Left renal cortex interstitium (tissue), 4 donors: ENCODE measurements around the gene MLPH. TPM values are rescaled to one million over a fixed set of nuclear protein-coding genes. Genes with fewer than 3 reads are reported as not detected.

ENCODE experiments used
- DNase-seq, 4 donors: peaks; one replicate each; pipeline ENCODE4 v3.0.0-alpha.2; 2013; ENCODE audit warnings: low read depth in 4 of 4, low spot score in 2 of 4, missing footprints in 1 of 4
- polyA plus RNA-seq, 4 donors: library from polyadenylated mRNA; unstranded; fragments of 120-200 nt; gene quantifications; one replicate each; pipeline ENCODE4 v1.2.1, GENCODE V29; 2013; ENCODE audit not compliant: insufficient read length in 4 of 4

Gene MLPH
- polyA plus RNA-seq, 4 donors, result 1.4 to 6.2 (median 3.2) TPM

DNA sequence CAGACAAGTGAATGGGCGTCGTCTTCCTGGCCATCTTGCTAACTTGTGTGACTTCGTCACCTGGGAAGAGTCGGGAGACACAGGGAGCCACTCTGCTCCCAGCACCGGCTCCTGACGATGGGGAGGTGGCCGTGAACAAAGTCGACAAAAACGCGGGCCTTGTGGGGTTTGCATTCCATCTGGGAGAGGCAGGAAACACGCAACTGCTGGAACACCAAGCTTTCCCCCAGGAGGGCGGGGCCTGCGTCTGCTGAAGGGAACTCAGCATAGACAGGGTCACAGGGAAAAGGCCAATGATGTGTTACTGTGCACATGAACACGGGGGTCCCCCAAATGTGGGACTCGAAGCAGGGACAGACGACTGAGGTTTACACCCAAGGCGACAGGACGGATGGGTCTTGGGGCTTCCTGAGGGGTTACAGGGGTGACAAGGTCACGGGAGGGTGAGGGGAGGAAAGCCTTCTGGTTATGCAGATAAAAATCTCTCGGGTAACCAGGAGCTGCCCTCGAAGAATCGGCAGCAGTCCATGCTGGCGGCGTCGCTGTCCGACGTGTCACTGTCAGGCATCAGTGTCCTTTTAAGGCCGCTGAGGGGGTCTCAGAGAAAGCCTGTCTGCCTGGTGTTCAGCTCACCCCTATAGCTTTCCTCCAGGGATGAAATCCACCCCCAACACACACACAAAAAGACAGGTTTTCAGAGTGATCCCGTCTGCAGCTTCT, 51.1 kb downstream of the MLPH start:
- no peak for DNase-seq

GRCh38 chr2:237538901-237539300, 51.9 kb downstream of the MLPH start:
- no peak for DNase-seq

- no peak for DNase-seq
Observed at GRCh38 chr2:237539681-237540080, 52.6 kb downstream of the MLPH start.

DNA sequence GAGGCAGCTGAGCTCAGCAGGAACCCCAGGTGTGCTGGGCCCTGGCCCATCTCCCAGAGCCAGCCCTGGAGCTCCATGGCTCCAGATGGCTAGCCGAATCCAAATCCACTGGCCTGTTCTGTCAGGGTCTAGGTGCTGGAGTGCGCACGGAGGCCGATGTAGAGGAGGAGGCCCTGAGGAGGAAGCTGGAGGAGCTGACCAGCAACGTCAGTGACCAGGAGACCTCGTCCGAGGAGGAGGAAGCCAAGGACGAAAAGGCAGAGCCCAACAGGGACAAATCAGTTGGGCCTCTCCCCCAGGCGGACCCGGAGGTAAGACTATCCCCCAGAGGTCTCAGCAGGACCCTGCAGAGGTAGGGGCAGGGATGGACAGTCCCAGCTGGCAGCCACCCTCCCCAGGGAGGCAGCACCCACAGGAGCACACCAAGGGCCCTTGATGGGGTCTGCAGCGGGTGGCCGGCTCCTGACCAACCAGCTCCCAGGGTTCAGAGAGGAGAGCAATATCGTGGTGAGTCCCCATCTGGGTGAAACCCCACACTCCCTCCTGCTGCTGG, 53.2 kb downstream of the MLPH start:
- DNase-seq, result no peak

GRCh38 chr2:237540823-237541222, 53.8 kb downstream of the MLPH start:
- DNase-seq, result no peak

- no peak for DNase-seq
Observed at GRCh38 chr2:237541243-237541642, 54.2 kb downstream of the MLPH start.

GRCh38 chr2:237542001-237542704, 55.1 kb downstream of the MLPH start:
- no peak for DNase-seq

DNA sequence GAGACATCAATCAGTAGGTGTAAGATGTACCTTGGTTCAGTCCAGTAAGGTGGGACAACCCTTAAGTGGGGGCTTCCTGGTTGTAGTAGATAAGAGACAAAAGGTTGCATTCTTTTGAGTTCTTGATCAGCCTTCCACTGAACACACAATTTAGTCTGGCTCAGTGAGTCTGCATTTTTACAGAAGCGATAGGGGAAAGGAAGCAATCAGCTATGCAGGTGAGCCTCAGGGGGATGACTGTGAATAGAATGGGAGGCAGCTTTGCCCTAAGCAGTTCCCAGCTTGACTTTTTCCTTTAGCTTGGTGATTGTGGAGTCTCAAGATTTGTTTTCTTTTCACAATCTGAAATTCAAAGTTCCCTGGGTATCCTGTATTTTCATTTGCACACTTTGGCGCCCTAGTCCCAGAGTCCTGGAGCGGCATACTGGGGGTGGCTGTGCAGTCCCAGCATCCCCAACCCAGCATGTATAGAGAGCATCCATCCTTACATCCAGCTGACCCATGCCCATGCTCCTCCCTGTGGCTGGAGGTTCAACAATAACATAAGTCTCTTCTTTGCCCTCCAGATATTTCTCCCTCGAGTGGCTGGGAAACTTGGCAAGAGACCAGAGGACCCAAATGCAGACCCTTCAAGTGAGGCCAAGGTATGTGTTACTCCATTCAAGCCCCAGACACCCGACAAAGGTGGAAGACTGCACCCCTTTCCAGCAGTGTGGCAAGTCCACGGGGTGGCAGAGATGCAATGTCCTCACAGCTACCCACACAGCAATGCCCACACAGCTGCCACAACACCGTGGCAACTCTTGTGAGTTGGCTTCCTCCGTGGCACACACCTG, 59.2 kb downstream of the MLPH start:
- no peak for DNase-seq

DNA sequence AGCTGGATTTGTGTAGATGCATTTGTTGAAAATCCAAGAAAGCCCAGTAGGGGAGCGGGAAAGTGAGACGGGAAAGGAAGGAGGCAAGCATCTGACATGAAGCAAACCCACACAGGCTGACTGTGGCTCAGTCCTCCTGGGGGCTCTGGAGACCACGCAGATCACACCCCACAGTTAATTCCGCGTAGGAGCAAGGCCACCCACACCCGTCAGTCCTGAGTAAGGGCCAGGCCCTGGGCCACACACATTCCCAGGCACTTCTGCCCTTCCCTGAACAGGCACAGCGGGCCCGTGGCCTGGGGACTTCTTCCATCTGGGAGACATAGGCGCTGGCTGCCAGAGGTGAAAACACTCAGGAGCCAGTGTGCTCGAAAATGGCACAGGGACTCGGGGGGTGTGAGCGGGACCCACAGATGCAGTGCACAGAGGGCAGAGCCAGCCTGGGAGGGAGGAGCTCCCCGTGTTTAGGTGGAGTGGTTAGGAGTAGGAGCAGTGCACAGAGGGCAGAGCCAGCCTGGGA, 59.9 kb downstream of the MLPH start:
- no peak for DNase-seq

GRCh38 chr2:237547841-237548416, 60.9 kb downstream of the MLPH start:
- DNase-seq, result no peak

DNA sequence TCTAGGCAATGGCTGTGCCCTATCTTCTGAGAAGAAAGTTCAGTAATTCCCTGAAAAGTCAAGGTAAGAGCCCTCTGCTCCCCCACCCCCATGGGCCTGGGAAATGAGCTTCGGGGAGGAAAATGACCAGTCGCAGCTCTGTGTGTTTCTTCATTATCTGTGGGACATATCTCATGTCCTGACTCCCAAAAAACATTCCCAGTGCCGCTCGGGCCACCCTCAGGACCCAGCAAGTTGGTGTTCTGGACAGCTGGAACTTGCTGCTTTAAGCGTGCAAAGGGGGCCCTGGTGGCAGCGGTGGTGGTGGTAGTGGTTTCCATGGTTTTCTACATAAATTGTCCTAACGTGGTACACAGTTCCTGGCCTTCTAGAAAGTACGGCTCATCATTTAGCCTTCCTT, 62.2 kb downstream of the MLPH start:
- no peak for DNase-seq

DNA sequence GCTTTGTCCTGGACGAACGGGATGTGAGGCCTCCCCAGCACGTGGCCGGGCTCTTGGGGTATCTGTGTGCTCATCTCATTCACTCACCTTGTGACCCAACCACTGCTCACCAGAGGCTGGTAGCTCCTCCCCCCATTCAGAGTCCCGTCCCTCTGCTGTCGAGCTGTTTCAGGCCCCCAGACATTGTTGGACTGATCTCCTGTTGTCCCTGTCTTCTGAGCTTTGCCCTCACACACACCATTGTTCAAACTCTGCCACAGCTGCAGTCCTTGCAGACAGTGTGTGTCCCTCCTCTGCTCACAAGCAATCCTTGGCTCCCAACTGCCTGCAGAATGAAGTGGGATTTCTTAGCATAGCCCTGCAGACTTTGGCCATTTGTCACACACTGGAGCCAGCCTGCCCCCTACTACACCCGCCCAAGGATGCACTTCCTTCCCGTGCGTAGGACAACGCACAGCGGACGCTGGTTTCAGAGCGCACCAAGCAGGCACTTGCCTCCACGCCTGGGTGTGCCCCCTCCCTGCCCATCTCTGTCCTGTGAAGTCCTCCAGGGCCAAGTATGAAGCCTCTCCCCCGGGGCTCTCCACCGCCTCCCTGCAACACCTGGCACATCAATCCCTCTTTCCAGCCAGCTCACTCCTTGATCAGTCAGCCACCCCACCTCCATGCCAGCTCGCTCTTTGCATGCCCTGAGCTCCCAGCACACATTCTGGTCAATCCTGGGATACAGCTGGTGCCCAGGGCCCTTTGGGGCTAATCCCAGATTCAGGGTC, 62.8 kb downstream of the MLPH start:
- DNase-seq, result no peak

GRCh38 chr2:237551071-237551574, 64.1 kb downstream of the MLPH start:
- no peak for DNase-seq

DNA sequence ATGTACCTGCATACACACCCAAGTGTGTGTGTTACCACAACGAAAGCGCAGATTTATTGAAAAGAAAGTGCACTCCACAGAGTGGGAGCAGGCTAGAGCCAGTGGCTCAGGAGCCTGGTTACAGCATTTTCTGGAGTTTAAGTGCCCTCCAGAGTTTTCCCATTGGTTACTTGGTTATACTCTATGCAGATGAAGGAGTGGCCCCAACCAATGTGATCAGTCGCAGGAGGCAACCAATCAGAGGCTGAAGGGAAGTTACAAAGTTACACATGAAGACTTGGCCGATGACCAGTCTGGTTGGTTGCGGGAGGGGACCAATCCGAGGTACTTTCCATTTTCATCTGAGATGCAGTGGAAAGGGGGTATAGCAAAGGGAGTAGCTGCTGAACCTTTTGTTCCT, 65.9 kb downstream of the MLPH start:
- no peak for DNase-seq

- no peak for DNase-seq
Observed at GRCh38 chr2:237553948-237554347, 66.9 kb downstream of the MLPH start.

DNA sequence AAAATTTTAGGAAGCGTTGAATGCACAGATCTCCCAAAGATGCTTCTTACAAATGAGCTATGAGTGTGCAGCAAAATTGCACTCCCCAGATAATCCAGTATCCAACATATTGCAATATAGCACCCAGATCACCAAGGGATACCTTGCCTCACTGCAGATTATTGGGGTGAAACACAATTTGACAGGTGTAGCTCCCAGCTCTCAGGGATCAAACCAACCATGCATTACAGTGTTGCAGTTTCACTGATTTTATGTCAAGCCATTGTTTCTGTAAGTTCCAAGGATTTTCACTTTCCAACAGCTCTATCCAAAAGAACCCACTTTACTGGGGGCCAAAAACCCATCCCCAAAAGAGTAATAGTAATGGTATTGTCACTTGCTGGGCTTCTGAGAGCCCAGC, 68.5 kb downstream of the MLPH start:
- DNase-seq, result no peak

DNA sequence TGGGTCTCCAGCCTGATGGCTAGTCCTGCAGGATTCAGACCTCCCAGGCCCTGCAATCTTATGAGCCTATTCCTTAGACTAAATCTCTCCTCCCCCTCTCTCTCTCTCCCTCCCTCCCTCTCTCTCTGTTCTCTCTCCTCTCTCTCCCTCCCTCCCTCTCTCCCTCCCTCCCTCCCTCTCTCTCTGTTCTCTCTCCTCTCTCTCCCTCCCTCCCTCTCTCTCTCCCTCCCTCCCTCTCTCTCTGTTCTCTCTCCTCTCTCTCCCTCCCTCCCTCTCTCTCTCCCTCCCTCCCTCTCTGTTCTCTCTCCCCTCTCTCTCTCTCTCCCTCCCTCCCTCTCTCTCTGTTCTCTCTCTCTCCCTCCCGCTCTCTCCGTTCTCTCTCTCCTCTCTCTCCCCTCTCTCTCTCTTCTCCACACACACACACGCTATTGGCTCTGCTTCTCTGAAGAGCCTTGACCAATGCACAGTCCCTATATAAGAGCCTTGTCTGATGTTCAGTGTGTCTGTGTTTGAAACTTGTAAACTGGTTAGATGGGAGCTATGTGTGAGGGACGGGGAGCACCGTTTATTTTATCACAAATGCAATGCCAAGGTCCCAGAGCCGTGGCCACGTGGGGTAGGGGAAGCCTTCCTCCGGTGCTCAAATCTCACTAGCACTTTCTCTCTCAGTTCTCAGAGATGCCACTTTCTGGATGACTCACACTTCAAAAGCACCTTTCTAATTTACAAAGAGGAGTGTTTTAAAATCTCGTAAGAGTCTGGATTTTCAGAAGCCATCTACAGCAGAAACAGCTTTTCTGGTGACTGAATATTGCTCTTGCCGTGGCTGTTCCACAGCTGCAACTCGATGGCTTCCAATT, 70.0 kb downstream of the MLPH start:
- no peak for DNase-seq

GRCh38 chr2:237557633-237558015, 70.6 kb downstream of the MLPH start:
- DNase-seq, result no peak
